Kidney (tissue), 14 donors: ENCODE data around the gene ST3GAL5. TPM values are rescaled to one million over a fixed set of nuclear protein-coding genes. Genes with fewer than 3 reads are reported as not detected.

ENCODE experiments used
- DNase-seq, 5 donors: peaks; one replicate each; pipeline ENCODE4 v3.0.0-alpha.2; 2013 to 2020
- FAIRE-seq: peaks from 2 replicates; lab custom pipeline; 2012; peaks lifted over from hg19 to GRCh38; lab: Jason Lieb, UNC
- H3K27ac ChIP-seq, 2 donors: one replicate each; pipeline ENCODE4 v1.7.0; 2013; ENCODE audit warnings: low read depth in 2 of 2, low read length in 2 of 2, inconsistent platforms in 1 of 2
- H3K27me3 ChIP-seq: one replicate; pipeline ENCODE4 v1.7.1; 2013; ENCODE audit warnings: low read length, inconsistent platforms; ENCODE audit not compliant: control insufficient read depth, insufficient read depth
- H3K36me3 ChIP-seq, 3 donors: one replicate each; pipeline versions ENCODE4 v1.7.0 to v1.7.1; 2013; ENCODE audit warnings: low read length in 3 of 3, control low read depth in 1 of 3, inconsistent platforms in 1 of 3; ENCODE audit not compliant: insufficient read depth in 3 of 3, control insufficient read depth in 2 of 3
- H3K4me1 ChIP-seq, 3 donors: one replicate each; pipeline versions ENCODE4 v1.7.0 to v1.7.1; 2013; ENCODE audit warnings: low read length in 3 of 3, inconsistent platforms in 1 of 3, low read depth in 1 of 3; ENCODE audit not compliant: control insufficient read depth in 2 of 3, insufficient read depth in 2 of 3
- H3K4me3 ChIP-seq, 3 donors: one replicate each; pipeline versions ENCODE4 v1.7.0 to v1.8.1; 2013; ENCODE audit warnings: low read length in 3 of 3, control low read depth in 1 of 3, inconsistent platforms in 1 of 3
- H3K9ac ChIP-seq, 3 donors: one replicate each; pipeline versions ENCODE4 v1.7.0 to v1.7.1; 2013; ENCODE audit warnings: low read length in 3 of 3, control low read depth in 1 of 3, inconsistent platforms in 1 of 3
- H3K9me3 ChIP-seq, 3 donors: one replicate each; pipeline versions ENCODE4 v1.7.0 to v1.7.1; 2013; ENCODE audit warnings: low read length in 3 of 3, control low read depth in 1 of 3, inconsistent platforms in 1 of 3; ENCODE audit not compliant: control insufficient read depth in 2 of 3, insufficient read depth in 1 of 3
- CTCF ChIP-seq: IDR thresholded peaks from 3 replicates; pipeline ENCODE4 v1.5.1; 2012; ENCODE audit warnings: mild to moderate bottlenecking, moderate library complexity, borderline replicate concordance; ENCODE audit not compliant: insufficient read depth; ENCODE audit errors: extremely low read depth
- intact Hi-C: fragments of 100-400 bp; cut with DNase I; formaldehyde crosslinking; loops from one replicate; pipeline ENCODE4 v1.11.1; 2022
- polyA plus RNA-seq: library from polyadenylated mRNA; stranded (reverse); fragments of 350-450 nt; fragmentation: Illumina TruSeq; extraction: RNeasy Lipid Tissue Mini Kit (QIAGEN cat#74804); gene quantifications from one replicate; pipeline ENCODE4 v1.2.3, GENCODE V29; 2014; ENCODE audit warnings: low read depth, low replicate concordance; ENCODE audit not compliant: insufficient read depth
- total RNA-seq: library from RNA; stranded (reverse); fragmentation: NEBNext Ultra II Directional; extraction: Animal tissue kit (Norgen Biotek cat#: 25700); gene quantifications from one replicate; pipeline ENCODE4 v1.2.1, GENCODE V29; 2021
- donor health status: control.
- donor health status: control.
- donor health status: control.
- donor health status: control.
- donor health status: control.
- donor health status: DM: yes; HTN: yes; CAD: no.
- donor health status: Normal renal cell carcinoma (clear cell type).

Gene ST3GAL5
- total and polyA plus RNA-seq, 2 donors from 2014 or later = 7.0 to 14.6 TPM

DNA sequence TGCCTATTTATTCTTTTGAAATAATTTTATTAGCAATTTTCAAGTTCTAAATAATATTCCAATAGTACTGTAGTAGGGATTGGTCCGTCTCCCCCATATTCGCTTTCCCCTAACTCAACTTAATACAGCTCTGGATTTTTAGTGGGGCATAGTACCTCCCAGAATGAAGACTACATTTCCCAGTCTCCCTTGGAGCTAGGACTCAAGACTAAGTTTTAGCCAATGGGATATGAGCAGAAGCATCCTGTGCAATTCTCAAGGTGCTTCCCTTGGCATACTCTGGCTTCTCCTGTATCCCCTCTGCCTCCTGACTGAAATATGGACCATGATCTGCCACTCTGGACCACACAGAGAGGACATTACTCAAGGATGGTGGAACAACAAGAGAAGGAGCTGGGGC lies 24.1 kb downstream of the ST3GAL5 start:
- H3K27me3 ChIP-seq = no peaks in the 10 kb centered on the region
- no peaks in the 10 kb centered on the region for H3K9me3 ChIP-seq
- intact Hi-C loops = no loop called here
- no peak overlapping the region for H3K4me3 ChIP-seq
- DNase-seq (no peak), FAIRE-seq (no peak)
- no peaks in the 10 kb centered on the region for H3K36me3 ChIP-seq
- no peak for TF ChIP-seq CTCF
- no peak overlapping the region for H3K9ac ChIP-seq
- no peak overlapping the region for H3K27ac ChIP-seq
- no peaks in the 10 kb centered on the region for H3K4me1 ChIP-seq

DNA sequence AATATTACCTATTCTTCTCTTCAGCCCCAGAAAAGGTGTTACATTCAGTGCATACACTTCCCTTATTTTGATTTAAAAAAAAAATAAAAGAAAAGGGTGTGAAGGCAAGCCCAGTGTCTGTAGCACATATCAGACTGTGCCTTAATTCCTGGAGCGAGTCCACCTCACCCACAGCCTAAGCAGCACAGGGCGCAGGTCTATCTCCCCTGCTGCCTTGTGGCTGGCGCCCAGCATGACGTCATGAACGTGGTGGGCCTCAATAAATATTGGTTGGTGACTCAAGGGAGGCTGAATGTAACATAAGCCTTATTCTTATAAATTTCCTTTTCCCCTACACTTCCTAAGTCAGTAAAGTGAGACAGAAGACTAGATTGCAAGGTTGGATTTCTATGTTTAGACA lies 26.4 kb downstream of the ST3GAL5 start:
- intact Hi-C loops = no loop called here
- Histone ChIP-seq H3K4me1 (no peaks in the 10 kb centered on the region), H3K36me3 (no peaks in the 10 kb centered on the region), H3K9ac (no peak overlapping the region), H3K4me3 (no peak overlapping the region), H3K27me3 (no peaks in the 10 kb centered on the region), H3K27ac (no peak overlapping the region), H3K9me3 (no peaks in the 10 kb centered on the region)
- DNase-seq (no peak), FAIRE-seq (no peak)
- no peak for TF ChIP-seq CTCF

DNA sequence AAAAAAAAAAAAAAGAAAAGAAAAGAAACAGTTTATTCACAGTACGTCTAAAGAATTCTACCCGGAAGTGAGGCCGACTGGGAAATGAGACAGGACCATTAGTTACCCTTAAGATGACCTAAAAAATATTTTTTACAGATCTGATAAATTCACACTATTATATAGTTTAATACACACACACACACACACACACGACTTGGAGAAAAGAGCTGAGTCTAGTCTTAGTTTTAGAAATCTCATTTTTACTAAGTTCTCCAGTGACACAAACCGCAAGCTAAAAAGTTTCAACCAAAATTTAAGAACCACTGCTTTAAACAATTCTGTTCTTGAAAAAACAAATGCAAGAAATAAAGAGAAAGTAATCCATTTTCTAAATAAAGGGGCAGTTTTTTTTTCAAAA lies 27.1 kb downstream of the ST3GAL5 start:
- Histone ChIP-seq H3K9me3 (no peaks in the 10 kb centered on the region), H3K27me3 (no peaks in the 10 kb centered on the region), H3K4me1 (no peaks in the 10 kb centered on the region), H3K27ac (no peak overlapping the region), H3K9ac (no peak overlapping the region), H3K36me3 (no peaks in the 10 kb centered on the region), H3K4me3 (no peak overlapping the region)
- FAIRE-seq (no peak), DNase-seq (no peak)
- intact Hi-C loops = no loop called here
- TF ChIP-seq CTCF = no peak

DNA sequence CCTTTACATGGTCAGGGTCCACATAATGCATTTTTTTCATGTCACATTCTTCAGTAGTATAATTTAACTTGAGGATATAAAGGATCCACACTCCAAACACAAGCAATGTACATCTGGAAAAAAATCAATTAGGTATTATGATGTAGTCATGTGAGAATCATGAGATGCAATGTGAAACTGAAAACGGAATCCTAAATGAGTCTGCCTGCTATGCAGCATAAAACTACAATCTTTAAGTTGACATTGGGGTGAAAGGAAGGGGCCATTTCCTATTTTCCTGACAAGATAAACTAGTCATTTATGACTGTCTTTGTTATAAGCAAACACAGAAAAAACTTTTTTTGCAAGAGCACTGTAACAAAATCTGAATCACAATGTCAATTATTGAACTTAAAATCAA lies 27.6 kb downstream of the ST3GAL5 start:
- Histone ChIP-seq H3K36me3 (no peaks in the 10 kb centered on the region), H3K9ac (no peak overlapping the region), H3K4me1 (no peaks in the 10 kb centered on the region), H3K27me3 (no peaks in the 10 kb centered on the region), H3K4me3 (no peak overlapping the region), H3K27ac (no peak overlapping the region), H3K9me3 (no peaks in the 10 kb centered on the region)
- FAIRE-seq (no peak), DNase-seq (peak in 1 of 5 donors; percentile 32)
- TF ChIP-seq CTCF = no peak
- intact Hi-C loops = no loop called here
